C1 segment of cervical spinal cord (tissue), 14 donors: ENCODE data around the gene NINJ1.
A peak's percentile ranks its signal among the peaks of the same experiment; 100 is the strongest.
"Not testable (repeated sequence)": the region's sequence is repeated elsewhere in the genome, so short reads cannot be mapped to it uniquely, and the experiment has no call there.

Experiments used
- DNase-seq, 14 donors: peaks; one replicate each; lab custom pipeline; 2025; lab: John Stamatoyannopoulos, UW

Gene NINJ1

DNA sequence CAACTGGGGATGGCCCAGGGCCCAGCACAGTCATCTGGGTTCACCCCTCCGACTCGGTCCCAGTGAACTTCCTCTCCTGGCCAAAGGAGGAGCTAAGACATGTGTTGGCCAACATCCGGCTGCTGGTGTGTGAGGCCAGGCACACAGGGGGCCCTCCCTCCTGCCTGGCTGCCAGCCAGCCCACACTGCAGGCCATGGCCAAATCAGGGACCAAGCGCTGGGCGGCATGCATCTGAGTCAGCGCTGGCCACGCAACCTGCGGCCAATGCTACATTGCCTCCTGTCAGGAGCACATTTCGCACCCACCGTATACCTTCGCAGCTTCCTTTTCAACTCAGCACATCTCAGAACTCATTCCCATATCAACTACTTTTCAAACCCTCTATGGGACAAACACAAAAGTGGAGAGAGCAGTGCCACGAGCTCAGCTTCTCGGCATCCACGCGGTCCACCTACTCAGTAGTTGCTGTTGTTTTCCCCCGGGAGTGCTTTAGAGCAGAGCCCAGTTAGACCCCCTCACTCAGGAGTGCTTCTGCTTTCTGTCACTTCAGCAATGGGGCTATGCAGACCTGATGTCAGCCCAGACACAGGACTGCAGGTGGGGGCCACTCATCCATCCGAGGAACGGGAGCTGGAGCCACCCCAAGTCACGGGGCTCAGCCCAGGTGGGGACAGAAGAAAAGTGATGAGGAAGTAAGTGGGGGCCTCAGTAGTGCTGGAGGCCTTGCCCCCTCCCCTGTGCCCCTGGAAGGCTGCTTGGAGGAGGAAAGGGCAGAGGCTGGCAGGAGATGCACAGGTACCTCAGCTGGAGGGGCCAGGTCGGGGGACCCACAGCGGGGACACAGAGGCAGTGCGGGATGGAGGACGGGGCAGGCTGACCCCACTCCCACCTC lies 13.9 kb downstream of the NINJ1 start:
- DNase-seq, result peak in 12 of 14 donors; percentile 32 to 87 (median 74)

DNA sequence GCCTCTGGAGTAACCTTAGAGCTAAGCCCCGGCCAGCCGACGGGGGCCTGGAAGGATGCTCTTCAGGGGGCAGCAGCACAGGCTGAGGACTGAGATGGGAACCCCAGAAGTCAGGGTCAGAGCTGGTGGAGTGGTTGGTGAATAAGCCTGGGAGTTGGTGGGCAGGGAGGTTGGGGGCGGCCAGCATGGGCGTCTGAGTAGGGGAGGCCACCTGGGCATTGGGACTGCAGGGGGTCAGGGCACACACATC lies 14.4 kb downstream of the NINJ1 start:
- DNase-seq, result no peak

- DNase-seq, result peak in 1 of 14 donors; percentile 39
Measured at GRCh38 chr9:93118863-93119702, 15.0 kb downstream of the NINJ1 start.

- DNase-seq, result no peak
Measured at GRCh38 chr9:93117924-93118862, 15.9 kb downstream of the NINJ1 start.

GRCh38 chr9:93117521-93117920 lies 16.5 kb downstream of the NINJ1 start:
- not testable (repeated sequence) for DNase-seq

GRCh38 chr9:93116072-93116961 lies 17.7 kb downstream of the NINJ1 start:
- DNase-seq, result peak in 7 of 14 donors; percentile 39 to 66 (median 58)

DNA sequence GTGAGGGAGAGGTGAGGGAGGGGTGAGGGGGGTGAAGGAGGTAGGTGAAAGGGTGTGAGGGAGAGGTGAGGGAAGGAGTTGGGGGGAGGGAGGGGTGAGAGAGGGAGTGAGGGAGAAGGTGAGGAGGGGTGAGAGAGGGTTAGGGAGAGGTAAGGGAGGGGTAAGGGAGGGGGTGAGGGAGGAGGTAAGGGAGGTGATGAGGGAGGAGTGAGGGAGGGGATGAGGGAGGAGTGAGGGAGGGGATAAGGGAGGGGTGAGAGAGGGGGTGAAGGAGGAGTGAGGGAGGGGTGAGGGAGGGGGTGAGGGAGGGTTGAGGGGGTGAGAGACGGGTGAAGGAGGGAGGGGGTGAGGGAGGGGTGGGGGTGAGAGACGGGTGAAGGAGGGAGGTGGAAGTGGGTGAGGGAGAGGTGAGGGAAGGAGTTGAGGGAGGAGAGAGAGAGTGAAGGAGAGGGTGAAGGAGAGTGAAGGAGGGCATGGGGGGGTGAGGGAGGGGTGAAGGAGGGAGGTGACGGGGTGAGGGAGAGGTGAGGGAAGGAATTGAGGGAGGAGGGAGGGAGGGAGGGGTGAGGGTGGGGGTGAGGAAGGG lies 18.5 kb downstream of the NINJ1 start:
- no peak for DNase-seq

- DNase-seq, result no peak
Measured at GRCh38 chr9:93114984-93115335, 19.1 kb downstream of the NINJ1 start.

DNA sequence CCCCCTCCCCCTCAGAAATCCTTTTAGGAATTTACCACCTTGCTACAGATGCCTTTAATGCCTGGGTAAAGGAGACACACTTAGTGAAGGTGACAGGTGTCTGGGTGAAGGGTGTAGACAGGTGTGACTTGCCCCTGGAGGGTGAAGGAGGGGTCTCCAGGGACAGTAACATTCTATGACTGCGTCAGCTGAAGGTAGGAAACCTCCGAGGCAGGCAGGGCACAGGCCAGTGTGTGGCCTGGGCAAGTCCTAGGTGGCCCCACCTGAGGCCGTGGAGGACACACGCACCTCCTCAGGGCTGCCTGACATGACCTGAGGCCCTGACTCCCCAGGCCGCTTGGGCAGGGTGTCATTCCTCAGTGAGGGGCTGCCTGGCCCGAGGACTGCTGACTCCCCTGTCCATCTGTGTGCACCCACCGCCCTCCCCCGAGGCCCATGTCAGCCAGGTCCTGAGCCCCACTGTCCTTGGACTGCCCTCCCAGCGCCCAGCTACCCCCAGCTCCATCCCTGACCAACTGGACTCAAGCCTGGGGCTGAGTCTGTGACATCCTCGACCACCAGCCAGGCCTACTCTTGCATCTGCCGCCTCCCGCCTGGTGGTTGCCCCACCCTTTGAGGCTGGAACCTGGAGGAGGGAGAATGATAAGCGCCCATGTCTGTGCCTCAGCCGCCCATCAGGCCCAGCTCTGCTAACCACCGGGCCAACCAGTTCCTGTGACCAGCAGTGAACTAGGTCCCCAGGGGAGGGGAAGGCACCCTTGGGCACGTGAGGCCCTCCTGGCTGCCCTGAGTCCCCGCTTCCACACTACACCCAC lies 19.7 kb downstream of the NINJ1 start:
- DNase-seq, result no peak

GRCh38 chr9:93112864-93113389 lies 21.1 kb downstream of the NINJ1 start:
- no peak for DNase-seq

GRCh38 chr9:93112116-93112863 lies 21.8 kb downstream of the NINJ1 start:
- no peak for DNase-seq

GRCh38 chr9:93111371-93112115 lies 22.5 kb downstream of the NINJ1 start:
- DNase-seq, result no peak

- DNase-seq, result no peak
Measured at GRCh38 chr9:93111001-93111370, 23.1 kb downstream of the NINJ1 start.

- DNase-seq, result no peak
Measured at GRCh38 chr9:93110311-93110855, 23.7 kb downstream of the NINJ1 start.

DNA sequence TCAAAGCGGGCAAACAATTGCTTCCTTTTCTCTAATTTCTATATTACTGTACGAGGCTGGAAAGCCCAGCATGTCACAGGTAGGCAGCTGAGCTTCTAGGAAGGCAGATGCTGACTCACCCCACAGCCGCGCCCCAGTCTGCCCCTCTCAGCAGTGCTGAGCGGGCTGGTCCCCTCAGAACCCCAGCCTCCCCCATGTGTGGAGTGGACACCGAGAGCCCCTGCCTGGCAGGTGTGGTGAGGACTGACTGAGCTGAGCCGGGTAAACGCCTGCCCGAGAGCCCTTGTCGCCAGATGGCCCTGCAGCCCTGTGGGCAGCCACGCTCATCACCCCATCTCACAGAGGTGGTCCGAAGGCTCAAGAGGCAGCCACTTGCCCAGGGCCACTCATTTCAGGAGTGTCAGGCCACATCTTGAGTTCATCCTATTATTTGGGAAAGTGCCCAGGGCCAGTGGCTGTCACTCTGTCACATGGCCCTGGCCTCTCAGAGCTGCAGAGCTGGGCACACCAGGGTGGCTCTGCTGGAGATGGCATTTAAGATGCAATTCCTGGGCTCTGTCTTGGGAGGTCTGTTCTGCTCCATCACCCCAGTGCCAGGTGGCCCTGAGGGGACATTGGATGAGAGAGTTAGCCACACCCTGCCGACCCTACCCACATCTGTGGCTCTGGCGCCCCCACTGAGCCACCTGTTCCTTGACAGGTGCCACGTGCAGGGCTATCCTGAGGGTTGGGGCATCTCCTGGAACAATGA lies 25.6 kb downstream of the NINJ1 start:
- DNase-seq, result peak in 1 of 14 donors; percentile 33

DNA sequence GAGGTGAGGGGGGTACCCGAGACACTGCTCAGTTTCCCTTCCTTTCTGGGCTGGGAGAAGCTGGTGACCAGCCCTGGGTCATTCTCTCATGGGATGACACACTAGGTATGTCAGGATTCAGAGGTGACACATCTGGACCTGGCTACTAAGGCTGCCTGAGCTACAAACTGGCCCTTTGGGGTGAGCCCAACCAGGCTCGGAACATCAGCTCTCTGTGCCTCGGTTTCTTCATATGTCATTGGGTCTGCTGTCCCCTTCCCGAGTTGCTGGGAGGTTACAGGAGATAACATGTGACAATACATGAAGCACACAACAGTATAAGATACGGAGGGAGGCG lies 26.3 kb downstream of the NINJ1 start:
- no peak for DNase-seq
